ENCODE data around the gene COPZ1.
A peak's percentile ranks its signal among the peaks of the same experiment; 100 is the strongest.

Gene COPZ1

DNA sequence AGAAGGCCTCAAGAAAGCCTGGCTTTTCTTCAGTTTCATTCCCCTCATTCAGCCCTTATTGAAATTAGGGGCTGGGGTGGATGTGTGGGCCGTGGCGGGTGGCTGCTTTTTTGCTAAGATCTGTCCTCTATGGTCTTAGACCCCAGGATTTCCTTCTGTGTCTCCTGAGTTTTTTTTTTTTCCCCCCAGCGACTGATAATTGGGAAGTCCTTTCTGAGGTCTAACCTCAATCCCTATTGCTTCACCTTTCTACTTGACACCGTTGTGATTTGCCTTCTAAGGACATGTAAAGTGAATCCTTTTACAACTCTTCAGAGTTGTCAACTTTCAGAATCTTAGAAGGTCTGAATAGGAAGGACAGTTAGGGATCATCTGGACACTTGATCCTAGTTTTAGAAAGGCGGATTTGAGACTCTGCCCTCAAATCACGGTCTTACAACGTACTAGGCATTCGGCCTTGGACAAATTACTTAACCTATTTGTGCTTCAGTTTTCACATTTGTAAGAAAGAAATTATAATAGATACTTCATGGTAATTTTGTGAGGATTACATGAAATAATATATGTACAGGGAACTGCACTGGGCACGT, 34.9 kb downstream of the COPZ1 start:
- DNase-seq: no peak

GRCh38 chr12:54360717-54361456, 36.0 kb downstream of the COPZ1 start:
- peak; percentile 86 to 94 (median 91) for DNase-seq

- DNase-seq: no peak
These were observed 38.1 kb downstream of the COPZ1 start for GRCh38 chr12:54363047-54363446.

DNA sequence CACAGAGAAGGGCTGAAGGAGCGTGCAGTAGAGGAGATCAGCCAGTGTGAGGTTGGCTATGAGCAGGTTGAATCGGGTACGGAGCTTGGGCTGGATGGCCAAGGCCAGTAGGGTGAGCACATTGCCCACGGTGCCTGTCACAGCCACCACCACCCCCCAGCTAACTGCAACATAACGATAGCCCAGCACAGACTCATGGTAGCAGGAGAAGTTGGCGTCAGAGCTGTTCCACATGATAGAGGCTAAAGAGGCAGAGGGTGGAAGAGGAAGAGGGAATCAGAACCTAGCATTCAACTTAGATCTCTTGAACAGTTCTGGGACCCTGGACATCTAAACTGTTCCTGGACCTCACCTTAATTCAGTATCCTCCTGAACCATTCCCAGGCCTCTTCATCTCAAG, 38.7 kb downstream of the COPZ1 start:
- no peak for DNase-seq

- no peak for DNase-seq
These were observed 39.5 kb downstream of the COPZ1 start, which contains the start of gene GPR84 for GRCh38 chr12:54364413-54364812. TSS of gene GPR84 (minus strand) at chr12:54364486. CDS start at chr12:54363851, 635 bp downstream.

DNA sequence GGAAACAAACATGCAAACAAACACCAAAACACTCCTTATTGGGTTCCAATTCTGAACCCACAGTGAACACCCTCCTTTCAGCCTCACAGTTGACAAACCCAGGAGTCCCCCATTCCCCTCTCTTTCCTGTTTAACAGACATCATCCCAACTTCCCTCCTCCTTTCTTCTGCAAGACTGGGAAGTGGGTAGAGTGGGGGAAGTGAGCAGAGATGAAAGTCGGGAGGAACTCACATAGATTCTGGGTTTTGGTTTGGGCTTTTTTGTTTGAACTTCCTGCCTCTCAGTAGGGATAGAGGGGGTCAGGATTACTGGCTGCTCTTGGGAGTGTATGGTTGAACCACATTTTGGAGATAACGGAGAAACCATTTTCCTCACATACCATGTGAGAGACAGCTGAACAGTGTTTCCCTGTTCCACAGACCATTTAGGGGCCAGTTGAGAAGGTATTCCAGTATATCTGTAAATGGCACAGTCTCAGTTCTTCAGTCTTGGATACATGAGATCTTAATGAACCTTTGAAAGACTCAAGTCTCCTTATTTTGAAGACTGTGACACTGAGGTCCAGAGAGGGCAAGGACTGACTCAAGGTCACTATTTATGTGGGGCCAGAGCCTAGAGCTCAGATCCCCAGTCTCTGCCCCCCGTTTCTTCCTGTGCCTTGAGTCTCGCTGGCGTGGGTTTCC, 43.2 kb downstream of the COPZ1 start:
- no peak for DNase-seq

DNA sequence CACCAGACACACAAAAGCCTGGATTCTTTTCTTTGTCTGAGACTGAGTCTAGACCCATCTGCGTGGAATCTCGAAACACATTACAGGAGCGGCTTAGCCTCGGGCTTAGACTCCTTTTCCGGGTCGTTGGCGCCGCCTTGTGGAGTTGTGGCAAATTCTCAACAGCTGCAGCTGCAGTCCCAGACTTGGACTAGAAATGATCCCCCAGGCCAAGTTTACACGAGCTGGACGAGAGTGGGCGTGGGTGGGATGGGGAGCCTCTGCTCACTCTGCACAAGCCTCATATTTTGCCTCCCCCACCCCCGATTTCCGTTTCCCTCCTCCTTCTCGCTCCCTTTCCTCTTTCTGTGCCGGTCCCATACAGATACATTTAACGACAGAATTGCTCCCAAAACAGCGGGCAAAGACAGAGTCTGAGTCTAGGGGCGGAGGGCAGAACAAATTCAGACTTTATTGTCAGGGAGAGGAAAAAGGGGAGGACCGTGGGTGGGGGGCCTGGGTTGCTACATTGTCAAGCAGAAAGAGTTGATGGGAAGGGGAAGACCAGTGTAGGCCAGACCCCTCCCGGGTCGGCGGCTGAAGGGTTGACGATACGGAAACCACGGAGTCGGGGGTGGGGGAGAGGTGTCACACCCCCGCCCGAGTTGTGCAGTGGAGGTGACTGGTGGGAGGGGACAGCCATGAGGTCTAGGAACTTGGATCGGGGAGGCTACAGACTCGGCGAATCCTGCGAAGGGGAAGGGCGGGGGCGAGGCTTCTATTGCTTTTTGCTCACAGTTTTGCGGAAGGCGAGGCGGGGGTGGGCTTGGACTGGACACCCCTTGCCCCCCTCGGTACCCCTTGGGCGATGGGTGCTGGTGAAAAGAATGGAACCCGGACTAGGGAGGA, 44.0 kb downstream of the COPZ1 start:
- peak; percentile 77 to 94 (median 91) for DNase-seq

GRCh38 chr12:54369597-54370131, 44.7 kb downstream of the COPZ1 start:
- DNase-seq: no peak

DNA sequence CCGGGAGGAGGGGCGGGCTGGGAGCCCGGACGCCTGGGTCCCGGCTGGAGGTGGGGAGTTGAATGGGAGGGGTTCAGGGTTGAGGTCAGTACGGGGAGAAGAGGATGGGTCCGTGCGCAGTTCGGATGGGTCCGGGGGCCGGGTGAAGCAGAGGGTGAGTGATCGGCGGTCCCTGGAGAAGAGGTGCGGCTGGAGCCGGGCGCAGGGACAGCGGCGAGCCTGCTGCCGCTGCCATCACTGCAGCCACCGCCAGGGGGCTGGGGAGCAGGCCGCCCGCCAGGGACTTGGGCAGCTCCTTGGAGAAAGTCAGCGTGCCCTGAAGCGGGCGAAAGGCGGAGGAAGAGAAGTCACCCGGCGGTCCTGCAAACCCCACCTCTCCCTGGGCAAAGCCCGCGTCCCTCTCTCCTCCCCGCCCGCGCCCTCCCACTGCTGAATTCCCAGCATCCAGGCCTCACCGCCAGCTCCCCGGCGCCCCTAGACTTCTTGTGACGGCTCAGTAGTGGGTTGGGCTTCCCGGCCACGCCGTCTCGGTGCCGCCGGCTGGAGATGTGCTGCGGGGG, 45.3 kb downstream of the COPZ1 start:
- peak in 1 of 3 experiments; percentile 77 for DNase-seq

DNA sequence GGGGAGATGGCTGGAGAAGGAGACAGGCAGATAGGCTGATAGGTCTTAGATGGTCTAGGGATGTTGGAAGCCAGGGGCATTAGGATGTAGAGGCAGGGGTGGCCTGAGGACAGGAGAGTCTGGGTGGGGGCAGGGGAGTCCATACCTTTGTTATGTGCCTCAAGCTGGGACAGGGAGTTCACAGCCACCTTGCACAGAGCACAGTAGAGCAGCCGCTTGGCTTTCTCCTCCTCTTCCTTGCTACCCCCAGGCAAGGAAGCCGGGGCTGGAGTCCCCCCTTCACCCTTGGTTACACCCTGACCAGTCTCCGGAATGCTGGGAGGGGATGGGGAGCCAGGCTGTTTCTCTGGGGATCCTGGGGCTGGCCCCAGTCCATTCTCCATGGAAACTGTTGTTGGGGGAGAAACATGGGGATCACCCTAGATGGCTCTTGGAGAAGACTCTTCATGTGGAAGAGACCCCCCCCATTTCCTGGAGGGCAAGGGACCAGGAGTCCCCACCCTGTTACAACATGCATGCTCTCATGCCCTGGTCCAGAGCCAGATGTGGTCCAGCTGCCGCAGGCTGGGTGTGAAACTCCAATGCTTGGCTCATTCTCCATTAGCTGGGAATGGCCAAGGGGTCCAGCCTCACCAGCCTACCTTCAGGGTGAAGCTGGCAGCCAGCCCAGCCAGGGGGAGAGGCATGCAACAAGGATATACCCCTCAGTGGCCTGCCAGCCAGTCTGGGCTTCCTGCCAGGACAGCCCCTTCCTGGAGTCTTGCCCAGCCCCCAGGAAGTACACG, 46.6 kb downstream of the COPZ1 start:
- peak in 2 of 3 experiments; percentile 62 to 85 for DNase-seq

DNA sequence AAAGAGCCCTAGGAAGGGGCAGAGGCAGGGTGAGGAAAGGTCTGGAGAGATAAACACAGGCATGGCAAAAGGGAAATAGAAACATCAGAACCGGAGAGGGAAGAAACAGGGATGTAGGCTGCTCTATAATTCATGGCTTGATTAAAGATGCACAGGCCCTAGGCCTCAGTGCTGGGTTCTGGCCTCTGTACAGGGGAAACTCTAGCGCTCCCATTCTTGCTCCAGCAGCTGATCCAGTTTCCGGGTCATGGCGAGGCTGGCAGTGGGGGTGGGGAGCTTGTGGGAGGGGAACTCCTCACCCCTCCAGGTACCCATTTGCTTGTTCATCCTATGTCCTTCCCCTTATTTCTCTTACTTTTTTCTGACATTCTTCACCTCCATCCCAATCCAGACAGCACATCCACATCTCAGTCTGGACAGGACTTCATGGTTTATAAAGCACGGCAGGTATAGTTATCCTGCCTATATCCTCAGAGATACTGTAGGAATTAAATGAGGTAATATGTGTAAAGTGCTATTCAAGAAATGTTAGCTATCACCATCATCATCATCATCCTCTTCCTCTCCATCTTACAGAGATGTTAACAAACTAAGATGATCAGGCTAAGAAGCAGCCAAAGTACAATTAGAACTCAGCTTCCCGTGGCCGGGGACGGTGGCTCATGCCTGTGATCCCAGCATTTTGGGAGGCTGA, 47.3 kb downstream of the COPZ1 start:
- DNase-seq: no peak

GRCh38 chr12:54373649-54374561, 49.0 kb downstream of the COPZ1 start:
- DNase-seq: no peak

GRCh38 chr12:54374562-54375258, 49.8 kb downstream of the COPZ1 start:
- DNase-seq: peak in 2 of 3 experiments; percentile 69 to 89

DNA sequence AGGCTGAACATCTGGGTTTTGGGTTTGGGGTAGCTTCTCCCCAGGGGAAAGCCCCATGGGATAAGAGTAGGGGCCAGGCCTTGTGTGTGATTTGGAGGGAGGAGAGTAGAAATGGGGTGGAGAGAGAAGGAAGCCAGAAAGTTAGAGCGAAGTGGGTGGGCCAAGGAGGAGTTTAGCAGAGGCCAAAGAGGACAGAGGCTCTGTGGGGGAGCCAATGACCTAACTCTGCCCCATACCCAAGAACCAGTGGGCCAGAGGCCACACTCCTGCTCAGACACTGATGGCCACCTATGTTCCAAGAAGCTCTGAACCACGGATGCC, 50.3 kb downstream of the COPZ1 start:
- DNase-seq: no peak

GRCh38 chr12:54376596-54376995, 51.7 kb downstream of the COPZ1 start:
- no peak for DNase-seq

- no peak for DNase-seq
These were observed 52.1 kb downstream of the COPZ1 start for GRCh38 chr12:54377007-54377406.

DNA sequence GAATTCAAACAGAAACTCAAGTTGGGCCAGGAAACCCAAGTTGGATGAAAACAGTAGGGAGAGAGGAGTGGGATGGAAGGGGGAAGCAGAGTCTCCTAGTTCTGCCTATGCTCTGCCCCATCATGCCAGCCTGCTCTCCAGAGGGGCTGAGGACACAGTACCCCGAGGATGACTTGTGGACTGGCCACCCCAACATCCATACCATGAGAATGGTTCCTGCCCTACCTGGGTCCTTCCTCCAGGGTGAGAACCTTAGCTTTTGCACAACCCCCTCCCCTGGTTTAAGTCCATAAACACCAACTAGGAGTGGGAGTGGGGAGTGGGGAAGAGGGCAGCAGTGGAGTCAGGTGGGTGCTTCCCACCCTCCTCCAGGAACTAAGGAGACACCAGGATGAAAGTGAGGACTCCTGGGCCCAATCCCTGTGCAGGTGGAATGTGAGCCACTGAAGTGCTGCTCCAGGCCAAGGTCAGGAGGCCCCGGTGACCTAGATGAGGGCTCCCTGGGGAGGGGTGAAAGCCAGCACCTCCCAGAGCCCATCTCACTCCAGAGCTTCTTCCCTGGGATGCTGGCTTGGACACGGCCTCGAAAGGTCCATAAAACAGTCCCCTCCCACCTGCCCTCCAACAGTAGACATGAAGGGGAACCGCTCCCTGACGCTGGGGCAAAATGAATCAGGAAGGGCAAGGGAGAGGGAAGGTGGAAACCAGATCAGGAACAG, 53.0 kb downstream of the COPZ1 start:
- DNase-seq: no peak

GRCh38 chr12:54378796-54379397, 54.0 kb downstream of the COPZ1 start:
- DNase-seq: peak; percentile 48 to 52 (median 48)

Data from NCI-H1417 (cell line).